Measurements from ENCODE around the gene UBAP1L.

DNA sequence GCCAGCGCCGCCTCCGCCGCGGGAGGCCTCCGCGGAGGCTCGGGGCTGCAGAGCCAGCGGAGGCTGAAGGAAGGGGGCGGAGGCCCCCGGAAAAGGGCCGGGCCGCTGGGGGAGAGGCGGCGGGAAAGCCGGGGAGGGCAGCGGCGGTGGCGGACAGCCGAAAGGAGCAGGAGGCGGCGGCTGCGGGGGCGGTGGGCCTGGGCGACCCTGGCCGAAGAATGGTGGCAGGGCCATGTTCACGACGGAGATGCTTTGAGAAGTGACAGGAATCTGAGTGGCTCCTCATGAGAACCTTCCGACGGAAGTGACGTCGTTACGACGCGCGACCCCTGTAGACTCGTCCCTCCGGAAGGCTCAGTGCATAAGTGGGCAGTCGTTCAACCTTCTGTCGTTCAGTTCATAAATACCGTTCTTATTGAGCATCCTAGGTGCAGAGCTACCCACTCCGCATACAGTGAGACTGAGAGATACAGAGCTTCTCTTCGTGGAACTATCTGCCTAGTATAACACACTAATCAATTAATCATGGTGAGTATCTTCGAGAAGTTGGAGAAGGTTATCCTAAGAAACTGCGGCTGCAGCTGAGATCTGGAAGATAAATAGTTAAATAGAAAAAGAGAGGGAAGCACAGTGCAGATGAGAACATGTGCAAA lies 18.7 kb upstream of the UBAP1L start, which contains the start of gene PDCD7:
- TF ChIP-seq, protein P1, sequence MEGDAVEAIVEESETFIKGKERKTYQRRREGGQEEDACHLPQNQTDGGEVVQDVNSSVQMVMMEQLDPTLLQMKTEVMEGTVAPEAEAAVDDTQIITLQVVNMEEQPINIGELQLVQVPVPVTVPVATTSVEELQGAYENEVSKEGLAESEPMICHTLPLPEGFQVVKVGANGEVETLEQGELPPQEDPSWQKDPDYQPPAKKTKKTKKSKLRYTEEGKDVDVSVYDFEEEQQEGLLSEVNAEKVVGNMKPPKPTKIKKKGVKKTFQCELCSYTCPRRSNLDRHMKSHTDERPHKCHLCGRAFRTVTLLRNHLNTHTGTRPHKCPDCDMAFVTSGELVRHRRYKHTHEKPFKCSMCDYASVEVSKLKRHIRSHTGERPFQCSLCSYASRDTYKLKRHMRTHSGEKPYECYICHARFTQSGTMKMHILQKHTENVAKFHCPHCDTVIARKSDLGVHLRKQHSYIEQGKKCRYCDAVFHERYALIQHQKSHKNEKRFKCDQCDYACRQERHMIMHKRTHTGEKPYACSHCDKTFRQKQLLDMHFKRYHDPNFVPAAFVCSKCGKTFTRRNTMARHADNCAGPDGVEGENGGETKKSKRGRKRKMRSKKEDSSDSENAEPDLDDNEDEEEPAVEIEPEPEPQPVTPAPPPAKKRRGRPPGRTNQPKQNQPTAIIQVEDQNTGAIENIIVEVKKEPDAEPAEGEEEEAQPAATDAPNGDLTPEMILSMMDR (conservative IDR thresholded peaks at IDR 0.05; ENCODE audit: low read length): no peak
- TF ChIP-seq EZH2phosphoT487 (IDR thresholded peaks at IDR 0.05; ENCODE audit: borderline replicate concordance): no peak
